ENCODE results near the gene FITM1.

DNA sequence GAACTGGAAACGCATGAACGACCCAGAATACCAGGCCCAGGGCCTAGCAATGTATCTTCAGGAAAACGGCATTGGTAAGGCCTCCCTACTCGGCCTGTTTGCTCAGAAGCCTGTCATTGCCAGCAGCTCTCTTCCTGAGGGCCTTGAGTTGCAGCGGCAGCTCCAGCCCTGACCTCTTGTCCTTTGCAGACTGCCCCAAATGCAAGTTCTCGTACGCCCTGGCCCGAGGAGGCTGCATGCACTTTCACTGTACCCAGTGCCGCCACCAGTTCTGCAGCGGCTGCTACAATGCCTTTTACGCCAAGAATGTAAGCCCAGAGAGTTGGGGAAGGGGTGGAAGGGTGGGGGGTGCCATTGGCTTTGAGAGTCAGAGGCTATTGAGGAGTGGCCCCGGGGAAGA, 26.9 kb downstream of the FITM1 start:
- TF ChIP-seq, protein P1, sequence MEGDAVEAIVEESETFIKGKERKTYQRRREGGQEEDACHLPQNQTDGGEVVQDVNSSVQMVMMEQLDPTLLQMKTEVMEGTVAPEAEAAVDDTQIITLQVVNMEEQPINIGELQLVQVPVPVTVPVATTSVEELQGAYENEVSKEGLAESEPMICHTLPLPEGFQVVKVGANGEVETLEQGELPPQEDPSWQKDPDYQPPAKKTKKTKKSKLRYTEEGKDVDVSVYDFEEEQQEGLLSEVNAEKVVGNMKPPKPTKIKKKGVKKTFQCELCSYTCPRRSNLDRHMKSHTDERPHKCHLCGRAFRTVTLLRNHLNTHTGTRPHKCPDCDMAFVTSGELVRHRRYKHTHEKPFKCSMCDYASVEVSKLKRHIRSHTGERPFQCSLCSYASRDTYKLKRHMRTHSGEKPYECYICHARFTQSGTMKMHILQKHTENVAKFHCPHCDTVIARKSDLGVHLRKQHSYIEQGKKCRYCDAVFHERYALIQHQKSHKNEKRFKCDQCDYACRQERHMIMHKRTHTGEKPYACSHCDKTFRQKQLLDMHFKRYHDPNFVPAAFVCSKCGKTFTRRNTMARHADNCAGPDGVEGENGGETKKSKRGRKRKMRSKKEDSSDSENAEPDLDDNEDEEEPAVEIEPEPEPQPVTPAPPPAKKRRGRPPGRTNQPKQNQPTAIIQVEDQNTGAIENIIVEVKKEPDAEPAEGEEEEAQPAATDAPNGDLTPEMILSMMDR (IDR thresholded peaks at IDR 0.05; ENCODE audit: insufficient read depth, low read length) = no peak
- TF ChIP-seq GABPA (IDR thresholded peaks at IDR 0.05; ENCODE audit: low read depth) (no peak), POLR2AphosphoS5 (IDR thresholded peaks at IDR 0.05; ENCODE audit: low read depth) (no peak)
